HG03196 (cell line): ENCODE data around the gene ADI1.
"Not testable (repeated sequence)": the region's sequence is repeated elsewhere in the genome, so short reads cannot be mapped to it uniquely, and the experiment has no call there.

ENCODE experiments used
- ATAC-seq: cut with Tn5 transposase; IDR thresholded peaks from one replicate; pipeline ENCODE4 v1.9.1; 2021; ENCODE audit not compliant: unreplicated experiment

The ADI1 gene

DNA sequence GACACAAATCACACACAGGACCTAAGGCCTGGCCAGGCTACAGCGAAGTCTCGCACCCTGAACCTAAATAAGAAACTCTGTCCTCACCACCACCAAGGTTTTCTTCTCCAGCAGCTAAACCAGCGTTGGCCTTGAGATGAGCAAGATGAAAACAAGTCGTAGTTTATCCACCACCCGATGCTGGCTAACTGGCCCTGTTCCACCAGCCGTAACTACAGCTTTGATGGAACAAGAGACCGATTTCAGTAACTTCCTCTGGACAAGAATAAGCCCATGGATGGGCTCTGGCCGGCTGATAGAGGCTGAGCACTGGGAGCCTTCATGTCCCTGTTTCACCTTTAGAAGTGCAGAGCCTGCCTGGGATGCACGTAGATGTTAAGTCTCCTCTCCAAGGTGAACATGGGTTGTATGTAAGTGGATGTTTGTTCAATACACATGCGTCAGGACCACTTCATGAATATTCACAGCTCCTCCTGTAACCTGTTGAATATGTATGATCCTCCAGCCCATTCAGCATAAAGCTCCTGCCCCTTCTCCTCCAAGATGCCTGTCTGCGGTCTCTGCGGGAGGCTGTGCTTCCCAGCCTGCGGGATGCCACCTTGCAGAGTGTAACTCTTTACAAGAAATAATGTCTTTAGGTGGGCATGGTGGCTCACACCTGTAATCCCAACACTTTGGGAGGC, 24.2 kb downstream of the ADI1 start:
- ATAC-seq, result no peak

DNA sequence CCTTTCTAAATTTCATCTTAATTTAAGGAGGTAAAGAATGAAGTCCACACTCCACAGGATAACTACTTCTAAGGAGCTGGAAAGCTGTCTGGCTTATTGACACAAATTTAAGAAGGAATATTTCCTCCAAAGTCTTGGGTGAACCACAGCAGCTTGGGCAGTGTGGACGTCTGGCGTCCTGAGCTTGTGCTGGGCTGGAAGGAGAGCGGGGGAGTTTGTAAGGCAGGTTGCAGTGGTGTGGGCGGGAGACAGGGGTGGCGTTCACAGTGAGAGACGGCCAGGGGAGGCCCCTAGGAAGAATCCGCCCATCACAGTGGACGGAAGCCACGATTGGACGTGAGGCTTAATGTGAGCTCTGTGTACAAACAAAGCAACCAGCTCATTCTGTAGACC, 25.7 kb downstream of the ADI1 start:
- ATAC-seq, result no peak

DNA sequence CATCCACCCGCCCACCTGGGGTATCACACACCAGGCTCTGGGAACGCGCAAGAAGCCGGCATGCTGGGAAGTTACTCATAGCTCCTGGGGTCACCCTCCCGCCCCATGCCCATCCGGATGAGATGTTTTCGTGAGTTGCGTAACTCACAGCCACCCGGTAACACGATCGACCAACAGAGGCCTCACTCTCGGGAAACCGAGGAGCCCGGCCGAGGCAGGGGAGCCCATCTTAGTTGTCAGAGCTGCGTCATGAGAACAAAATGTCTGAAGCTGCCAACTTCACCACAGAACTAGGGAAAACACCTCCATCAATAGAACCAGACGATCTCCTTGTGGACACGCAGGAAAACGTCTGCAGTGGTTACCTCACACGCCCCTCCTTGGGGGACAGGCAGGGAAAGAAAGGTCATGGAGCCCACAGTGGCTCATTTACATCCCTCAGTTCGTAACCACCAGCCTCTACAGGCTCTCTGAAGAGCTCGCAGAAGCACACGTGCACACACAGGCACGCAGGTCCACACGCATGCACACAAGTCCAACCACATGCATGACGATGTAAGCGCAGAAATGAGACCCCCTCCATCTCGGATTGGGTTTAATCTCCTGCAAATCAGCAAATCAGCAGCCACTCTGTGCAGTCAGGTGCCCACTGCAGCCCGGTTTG, 26.2 kb downstream of the ADI1 start:
- no peak for ATAC-seq

DNA sequence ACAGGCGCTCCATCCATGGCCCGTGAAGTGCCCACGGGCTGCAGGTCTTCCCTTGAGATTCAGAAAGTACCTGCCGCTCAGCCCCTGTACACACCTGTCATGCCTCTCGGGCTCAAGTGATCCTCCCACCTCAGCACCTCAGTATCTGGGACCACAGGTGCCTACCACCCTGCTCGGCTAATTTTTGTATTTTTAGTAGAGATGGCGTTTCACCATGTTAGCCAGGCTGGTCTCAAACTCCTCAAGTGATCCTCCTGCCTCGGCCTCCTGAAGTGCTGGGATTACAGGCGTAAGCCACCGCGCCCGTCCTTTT, 26.9 kb downstream of the ADI1 start:
- not testable (repeated sequence) for ATAC-seq

DNA sequence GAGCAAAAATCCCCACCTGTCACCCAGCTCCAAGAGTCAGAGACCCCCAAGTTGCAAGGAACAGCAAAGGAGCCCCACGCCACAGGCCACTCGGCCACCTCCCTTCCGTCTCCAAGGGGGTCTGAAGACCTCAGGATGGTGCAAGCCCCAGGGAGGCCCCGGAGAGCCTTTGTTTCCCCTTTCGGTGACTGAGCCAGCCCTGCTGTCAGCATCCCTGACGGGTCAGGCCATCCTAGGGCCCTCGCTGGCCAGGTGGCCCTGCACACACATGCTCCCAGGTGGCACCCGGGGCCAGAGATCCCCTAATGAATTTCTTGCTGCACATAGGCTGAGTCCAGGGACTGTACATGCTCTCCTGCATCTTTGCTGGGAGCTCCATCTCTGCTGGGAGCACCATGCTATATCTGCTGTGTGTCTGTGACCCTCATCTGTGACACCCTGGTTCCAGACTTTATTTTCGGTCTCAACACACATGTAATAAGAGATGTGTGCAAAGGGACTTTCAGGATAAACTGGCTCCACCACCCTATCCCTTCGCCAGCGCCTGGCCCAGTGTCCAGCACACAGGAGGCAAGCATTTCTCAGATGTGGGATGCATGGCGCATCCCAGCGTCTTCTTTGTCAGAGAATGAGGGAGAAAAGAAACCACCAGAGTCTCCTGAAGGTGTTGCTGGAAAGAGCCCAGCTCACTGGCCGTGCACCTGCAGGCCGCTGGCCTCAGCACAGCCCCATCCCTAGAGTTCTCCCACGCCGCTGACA, 27.4 kb downstream of the ADI1 start:
- no peak for ATAC-seq

DNA sequence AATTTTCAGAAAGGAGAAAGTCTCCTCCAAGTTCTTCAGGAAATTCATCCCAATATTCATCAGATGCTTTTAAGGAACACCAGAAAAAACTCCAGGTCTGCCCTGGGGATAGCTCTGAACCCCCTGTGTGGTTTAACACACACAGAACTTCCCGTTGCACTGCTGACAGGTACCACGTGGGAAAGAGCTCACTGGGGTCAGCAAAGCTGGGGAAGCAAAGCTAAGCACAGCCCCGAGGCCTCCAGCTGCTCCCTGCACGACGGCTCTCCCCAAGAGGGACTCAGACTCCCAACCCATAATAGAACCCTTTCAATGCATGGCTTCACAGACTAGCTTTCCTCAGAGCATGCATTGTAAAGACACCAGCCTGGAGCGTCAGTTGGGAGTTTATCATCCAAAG, 28.0 kb downstream of the ADI1 start:
- no peak for ATAC-seq

DNA sequence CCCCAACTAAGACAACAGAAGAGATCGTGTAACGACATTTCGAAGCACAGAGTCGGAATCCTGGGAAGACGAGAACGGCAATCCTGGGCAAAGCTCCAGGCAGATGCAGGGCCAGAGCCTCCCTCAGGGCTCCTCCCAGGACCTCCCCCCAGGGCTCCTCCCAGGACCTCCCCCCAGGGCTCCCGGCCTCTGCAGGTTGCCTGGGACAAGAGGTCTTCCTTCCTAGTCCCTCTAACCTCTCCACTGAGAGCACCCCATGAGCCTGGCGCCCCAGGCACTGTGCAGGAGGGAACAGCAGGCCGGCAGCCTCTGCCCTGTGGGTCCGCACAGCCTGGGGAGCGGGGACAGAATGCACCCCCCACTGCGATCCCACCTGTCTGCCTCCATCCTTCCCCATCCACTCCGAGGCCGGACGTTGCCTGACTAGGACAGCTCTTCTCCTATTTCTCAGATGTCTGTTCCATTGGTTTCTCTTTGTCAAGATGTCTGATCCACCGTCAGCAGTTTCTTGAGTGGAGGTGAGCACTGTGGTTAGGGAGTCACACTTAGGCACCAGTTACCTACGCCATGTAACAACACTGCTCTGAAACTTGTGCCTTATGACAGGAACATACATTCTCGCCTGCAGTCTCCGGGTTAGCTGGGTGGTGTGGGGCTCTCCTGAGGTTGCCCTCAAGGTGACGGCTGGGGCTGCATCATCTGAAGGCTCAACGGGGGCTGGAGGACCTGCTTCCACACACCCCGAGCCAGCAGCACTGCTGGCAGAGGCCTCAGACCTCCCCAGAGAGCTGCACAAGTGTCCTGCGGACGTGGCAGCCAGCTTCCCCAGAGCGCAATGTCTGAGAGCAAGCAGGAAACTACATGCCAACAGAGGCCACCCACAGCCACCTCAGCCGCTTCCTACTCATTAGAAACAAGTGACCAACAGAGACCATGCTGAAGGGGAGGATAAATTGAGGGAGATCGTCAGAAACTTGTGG, 28.9 kb downstream of the ADI1 start:
- ATAC-seq, result no peak

DNA sequence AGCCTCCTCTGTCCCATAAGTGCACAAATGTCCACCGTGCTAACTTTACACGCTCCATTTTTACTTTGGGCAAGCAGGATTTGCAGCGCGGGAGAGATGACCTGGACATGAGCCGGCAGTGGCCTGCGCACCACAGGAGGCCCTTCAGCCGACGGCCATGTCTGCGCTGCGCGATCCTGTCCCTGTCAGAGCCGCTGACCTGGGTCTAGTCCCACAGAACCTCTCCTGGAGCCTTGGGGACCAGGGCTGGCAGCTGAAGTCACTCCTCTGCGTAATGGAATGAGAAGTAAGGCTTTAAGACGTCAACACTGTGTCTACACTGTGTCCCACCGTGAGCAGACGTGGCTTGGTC, 29.6 kb downstream of the ADI1 start:
- ATAC-seq, result no peak

DNA sequence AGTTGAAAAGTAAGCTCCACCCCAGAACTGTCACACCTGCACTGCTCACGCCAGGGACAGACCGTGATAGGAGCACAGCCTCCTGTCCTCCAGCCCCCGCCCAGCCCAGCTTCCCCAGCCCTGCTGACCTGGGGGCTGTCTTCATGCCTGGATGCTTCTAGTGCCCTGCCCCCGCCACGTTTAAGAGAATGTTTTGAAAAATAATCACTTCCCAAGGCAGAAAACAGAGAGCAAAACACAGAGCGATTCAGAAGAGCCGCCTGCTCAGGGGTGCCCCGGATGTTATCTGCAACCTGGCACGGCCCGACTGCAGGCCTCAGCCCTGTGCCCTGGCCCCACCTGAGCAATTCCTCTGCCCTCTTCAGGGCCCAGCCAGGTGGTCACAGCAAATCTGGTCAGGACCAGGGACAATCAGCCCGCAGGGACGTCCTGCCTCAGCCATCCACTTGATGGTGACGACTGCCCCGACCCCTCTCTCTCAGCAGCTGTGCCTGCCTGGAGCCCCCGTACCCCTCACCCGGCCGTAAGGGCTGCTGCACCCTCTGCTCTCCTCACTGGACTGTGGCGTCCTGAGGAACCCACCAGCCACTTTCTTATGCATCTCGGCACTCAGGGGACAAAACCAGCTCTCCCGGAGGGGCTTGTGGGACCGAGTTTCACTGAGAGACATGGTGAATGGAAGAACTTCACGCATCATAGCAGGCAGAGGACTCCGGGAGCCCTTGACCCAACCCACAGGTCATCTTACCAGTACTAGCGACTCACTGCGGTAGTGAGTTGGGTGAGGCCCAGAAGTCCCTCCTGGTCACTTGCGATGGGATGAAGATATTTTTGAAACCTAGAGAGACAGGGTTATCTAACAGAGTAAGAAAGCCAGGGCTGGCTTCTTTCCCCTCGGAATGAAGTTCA, 30.2 kb downstream of the ADI1 start:
- no peak for ATAC-seq

DNA sequence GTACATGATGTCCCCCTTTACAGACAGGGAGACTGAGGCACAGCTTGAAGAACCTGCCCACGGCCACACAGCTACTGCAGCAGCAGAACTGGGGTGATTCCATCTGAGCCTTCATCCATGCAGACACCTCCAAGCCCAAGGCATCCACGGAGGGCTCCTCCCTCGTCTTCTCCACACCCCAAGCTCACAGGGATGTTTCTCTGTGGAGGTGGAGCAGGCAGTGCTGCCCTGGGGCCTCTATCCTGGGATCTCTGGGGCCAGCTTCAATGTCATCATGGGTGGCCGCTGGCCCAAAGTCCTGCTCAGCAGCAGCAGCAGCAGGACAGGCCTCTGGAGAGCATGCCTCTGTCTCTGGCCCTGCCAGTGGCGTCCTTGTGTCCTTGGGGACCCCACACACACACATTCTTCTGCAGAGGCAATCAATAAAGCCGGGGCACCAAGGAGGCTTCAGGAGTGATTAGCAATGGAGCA, 31.2 kb downstream of the ADI1 start:
- ATAC-seq, result no peak

DNA sequence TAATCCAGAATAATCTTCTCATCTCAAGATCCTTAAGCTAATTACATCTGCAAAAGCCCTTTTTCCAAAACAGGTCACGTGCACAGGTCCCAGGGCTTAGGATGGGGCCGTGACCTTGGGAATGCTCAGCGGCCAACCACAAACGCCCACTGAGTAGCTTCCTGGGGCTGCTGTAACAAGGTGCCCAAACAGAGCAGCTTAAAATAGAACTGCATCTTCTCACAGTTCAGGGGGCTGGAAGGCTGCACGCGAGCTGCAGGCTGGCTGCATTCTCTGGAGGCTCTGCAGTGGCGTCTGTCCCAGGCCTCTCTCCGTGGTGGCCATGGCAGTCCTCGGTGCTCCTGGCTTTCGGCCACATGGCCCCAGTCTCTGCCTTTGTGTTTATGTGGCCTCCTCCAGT, 31.9 kb downstream of the ADI1 start:
- no peak for ATAC-seq

DNA sequence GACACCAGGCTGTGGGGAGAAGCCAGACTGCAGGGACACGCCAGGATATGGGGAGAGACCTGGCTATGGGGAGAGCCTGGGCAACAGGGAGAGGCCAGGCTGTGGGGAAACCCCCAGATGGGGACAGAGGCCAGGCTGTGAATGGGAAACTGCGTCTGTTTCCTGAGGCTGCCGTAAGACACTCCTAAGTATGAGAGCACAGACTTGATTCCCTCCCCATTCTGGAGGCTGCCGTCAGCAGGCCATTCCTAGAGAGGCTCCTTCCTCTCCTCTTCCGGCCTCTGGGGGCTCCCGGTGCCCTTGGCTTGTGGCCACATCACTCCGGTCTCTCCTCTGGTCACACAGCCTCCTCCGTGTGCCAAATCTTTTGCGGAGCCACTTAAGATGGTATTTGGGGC, 32.3 kb downstream of the ADI1 start:
- no peak for ATAC-seq

DNA sequence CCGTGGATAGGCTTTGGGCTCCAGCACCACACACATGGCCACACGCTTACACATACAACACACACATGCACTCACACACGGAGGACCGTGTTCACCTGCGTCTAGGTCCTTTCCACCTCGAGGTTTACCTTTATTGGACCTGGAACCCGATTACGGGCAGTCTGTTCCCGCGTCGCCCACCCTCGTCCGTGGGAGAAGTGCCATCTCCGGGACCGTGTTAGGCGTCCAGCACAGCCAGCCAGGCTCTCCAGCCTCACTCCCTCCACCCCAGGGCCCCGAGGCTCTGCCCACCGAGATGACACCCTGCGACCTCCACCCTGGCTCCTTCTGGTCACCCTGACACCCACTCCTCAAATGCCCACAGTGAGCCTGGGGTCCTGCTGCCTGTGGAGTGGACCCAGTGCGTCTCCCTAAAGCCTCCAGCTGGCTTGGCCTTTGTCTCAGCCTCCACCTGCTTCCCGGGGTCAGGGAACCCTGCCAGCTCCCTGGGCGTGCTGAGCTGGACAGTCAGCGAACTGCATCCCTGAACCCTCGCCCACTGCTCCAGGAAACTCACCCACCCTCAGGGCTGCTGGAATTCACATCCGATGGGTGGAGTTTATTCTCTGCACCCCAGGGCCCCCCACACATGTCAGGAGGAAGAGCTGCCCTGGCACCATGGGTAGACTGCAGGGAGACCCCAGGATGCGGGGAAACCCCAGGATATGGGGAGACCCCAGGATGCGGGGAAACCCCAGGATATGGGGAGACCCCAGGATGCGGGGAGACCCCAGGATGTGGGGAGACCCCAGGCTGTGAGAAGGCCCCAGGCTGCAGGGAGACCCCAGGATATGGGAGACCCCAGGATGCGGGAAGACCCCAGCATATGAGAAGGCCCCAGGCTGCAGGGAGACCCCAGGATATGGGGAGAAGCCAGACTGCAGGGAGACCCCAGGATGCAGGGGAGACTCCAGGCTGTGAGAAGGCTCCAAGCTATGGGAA, 33.0 kb downstream of the ADI1 start:
- ATAC-seq, result no peak

DNA sequence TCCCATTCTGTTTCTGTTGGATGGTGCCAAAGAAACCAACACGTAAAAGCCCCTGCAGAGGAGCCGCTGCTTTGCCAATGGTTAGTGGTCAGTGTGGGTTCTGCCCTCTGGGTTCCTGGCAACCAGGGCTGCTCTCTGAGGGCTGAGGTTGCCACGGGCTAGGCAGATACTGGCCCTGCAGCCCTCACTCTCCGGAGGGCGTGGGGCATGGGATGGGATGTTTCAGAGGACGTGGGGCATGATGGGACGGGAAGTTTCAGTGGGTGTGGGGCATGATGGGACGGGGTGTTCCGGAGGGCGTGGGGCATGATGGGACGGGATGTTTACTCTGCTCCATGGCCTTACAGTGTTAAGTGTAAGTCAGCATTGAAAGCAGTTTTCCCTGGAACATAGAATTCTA, 34.2 kb downstream of the ADI1 start:
- ATAC-seq, result no peak

DNA sequence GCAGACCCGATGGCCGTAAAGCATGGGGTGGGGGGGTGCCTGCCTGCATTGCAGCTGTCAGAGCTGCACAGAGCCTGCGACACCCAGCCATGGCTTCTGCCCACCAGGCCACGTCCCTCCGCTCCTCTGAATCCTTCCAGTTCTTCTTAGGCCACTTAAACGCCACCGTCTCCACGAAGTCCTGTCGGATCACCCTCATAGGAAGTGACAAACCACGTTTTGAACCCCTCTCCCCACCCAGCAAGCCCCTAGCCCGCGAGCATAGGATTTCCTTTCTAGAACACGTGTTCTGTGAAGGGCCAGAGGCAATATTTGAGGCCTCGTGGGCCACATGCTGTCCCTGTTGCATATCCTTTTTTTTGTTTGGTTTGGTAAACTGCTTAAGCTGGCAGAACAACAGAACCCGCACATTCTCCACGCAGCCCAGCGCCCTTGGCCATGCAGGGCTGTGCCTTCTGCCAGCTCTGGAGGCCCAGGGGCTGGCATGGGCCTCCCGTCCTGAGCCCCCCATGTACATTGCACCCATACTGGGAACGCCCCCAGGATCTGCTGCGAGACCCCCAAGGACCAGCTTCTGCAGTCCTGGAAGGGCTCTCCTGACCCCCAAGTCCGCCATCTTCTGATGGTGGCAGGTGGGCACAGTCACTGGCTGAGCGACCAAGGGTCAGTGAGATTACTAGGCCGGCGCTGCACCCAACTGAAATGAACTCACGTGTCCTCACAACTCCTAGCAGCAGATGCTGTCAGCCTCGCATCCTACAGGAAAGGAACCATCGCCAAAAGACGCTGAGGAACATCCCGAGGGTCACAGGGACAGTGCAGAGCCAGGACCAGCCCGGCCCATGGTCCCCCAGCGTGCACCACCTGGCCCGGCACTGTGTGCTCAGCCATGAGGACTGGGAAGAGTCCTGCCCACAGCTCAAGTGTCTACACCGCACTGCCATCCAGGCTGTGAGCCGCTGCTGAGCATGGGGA, 35.1 kb downstream of the ADI1 start:
- ATAC-seq, result no peak

DNA sequence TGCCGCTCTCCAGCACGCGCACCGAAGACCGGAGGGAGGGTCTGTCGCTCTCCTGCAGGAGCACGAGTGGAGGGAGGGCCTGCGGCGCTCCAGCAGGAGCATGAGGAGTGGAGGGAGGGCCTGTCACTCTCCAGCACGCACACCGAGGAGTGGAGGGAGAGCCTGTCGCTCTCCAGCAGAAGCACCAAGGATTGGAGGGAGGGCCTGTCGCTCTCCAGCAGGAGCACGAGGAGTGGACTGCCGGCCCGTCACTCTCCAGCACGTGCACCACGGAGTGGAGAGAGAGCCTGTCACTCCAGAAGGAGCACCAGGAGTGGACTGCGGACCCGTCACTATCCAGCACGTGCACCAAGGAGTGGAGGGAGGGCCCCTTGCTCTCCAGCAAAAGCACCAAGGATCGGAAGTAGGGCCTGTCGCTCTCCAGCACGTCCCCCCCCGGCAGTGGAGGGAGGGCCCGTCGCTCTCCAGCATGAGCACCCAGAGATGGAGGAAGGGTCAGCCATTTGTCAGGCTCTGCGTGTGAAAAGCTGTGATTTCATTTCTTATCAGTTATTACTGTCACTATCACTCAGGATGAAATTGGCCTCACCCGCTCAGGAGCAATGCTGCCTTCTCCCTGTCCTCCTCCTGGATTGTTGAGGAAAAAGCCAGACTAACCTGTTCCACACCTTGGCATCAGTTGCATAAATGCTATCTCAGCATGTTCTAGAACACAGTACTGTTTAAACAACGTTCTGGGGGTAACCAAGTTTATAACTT, 35.9 kb downstream of the ADI1 start:
- no peak for ATAC-seq

DNA sequence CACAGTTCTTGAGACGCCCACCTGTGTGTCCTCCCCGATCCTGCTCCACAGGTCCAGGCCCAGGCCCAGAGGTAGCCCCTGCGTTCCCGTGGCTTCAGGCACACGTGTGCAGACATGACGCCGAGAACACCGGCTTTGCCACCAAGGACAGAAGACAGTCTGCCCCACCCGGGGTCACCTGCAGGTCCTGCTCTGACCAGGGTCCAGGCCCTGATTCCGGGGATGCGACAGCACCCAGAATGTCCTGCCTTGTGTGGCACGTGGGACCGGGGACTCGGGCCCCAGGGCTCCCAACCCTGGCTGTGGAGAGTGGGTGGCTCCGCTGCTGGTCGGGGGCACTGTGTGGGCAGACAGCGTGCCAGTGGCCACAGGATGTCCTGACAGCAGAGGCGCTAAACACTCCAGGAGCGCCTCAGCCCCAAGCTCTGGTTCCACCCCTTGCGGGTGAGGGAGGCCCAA, 36.9 kb downstream of the ADI1 start:
- ATAC-seq, result no peak
